Ascending aorta (tissue), 2 donors: ENCODE measurements around the gene GDF15. TPM values are rescaled to one million over a fixed set of nuclear protein-coding genes. Genes with fewer than 3 reads are reported as not detected.

ENCODE experiments used
- DNase-seq, 2 donors: peaks; one replicate each; pipeline ENCODE4 v3.0.0-alpha.2; 2019; ENCODE audit warnings: low spot score in 2 of 2
- H3K27ac ChIP-seq, 2 donors: fragments of 200-600 bp; sonication (generic); one replicate each; pipeline ENCODE4 v1.5.1; 2016 to 2017; ENCODE audit warnings: mild to moderate bottlenecking in 1 of 2
- H3K27me3 ChIP-seq: fragments of 200-600 bp; sonication (generic); one replicate; pipeline ENCODE4 v1.5.1; 2017
- H3K36me3 ChIP-seq, 2 donors: fragments of 200-600 bp; sonication (generic); one replicate each; pipeline ENCODE4 v1.5.1; 2016
- H3K4me1 ChIP-seq, 2 donors: fragments of 200-600 bp; sonication (generic); one replicate each; pipeline ENCODE4 v1.5.1; 2016 to 2017; ENCODE audit warnings: mild to moderate bottlenecking in 1 of 2
- H3K4me3 ChIP-seq, 2 donors: fragments of 200-600 bp; sonication (generic); one replicate each; pipeline ENCODE4 v1.5.1; 2016 to 2017; ENCODE audit warnings: mild to moderate bottlenecking in 1 of 2
- H3K9me3 ChIP-seq, 2 donors: fragments of 200-600 bp; sonication (generic); one replicate each; pipeline ENCODE4 v1.5.1; 2016
- CTCF ChIP-seq, 3 experiments: fragments of 200-600 bp in 2 of 3; fragments of 450-650 bp in 1 of 3; sonication (generic) in 2 of 3; IDR thresholded peaks; one replicate each; pipeline ENCODE4 v1.5.1; 2016 to 2019; ENCODE audit warnings: antibody characterized with exemption in 3 of 3, mild to moderate bottlenecking in 1 of 3, moderate library complexity in 1 of 3
- intact Hi-C: fragments of 100-400 bp; cut with DNase I; formaldehyde crosslinking; loops from one replicate; pipeline ENCODE4 v1.15.1; 2023
- total RNA-seq: library from RNA; depleted of rRNA; stranded (reverse); fragments of >200 nt; gene quantifications from one replicate; pipeline ENCODE4 v1.1.0, GENCODE V29; 2016

GDF15 gene
- total RNA-seq, 1 donor from 2014 or later = 8.5 TPM

GRCh38 chr19:18392417-18392816, 6.5 kb downstream of the GDF15 start:
- DNase-seq = peak in 1 of 2 donors; percentile 72
- intact Hi-C loops = no loop called here
- Histone ChIP-seq H3K27ac (no peak overlapping the region), H3K27me3 (peaks cover 4% of the 10 kb centered on the region), H3K4me3 (no peak overlapping the region), H3K36me3 (no peaks in the 10 kb centered on the region), H3K4me1 (peaks cover 3 to 11% of the 10 kb centered on the region in 2 donors), H3K9me3 (no peaks in the 10 kb centered on the region)
- no peak for TF ChIP-seq CTCF (IDR thresholded peaks at IDR 0.05)

GRCh38 chr19:18392926-18393325, 7.0 kb downstream of the GDF15 start:
- Histone ChIP-seq H3K36me3 (no peaks in the 10 kb centered on the region), H3K27ac (no peak overlapping the region), H3K27me3 (peaks cover 4% of the 10 kb centered on the region), H3K4me3 (no peak overlapping the region), H3K9me3 (no peaks in the 10 kb centered on the region), H3K4me1 (peaks cover 3 to 10% of the 10 kb centered on the region in 2 donors)
- DNase-seq = no peak
- intact Hi-C loops = no loop called here
- no peak for TF ChIP-seq CTCF (IDR thresholded peaks at IDR 0.05)

- Histone ChIP-seq H3K27ac (no peak overlapping the region), H3K27me3 (peaks cover 4% of the 10 kb centered on the region), H3K36me3 (no peaks in the 10 kb centered on the region), H3K4me1 (peaks cover under 1% of the 10 kb centered on the region in 2 donors), H3K4me3 (no peak overlapping the region), H3K9me3 (no peaks in the 10 kb centered on the region)
- intact Hi-C loops = no loop called here
- no peak for DNase-seq
- TF ChIP-seq CTCF (IDR thresholded peaks at IDR 0.05) = no peak
These were observed 7.9 kb downstream of the GDF15 start for GRCh38 chr19:18393836-18394235.

GRCh38 chr19:18396471-18397241, 10.7 kb downstream of the GDF15 start:
- no peaks in the 10 kb centered on the region for H3K9me3 ChIP-seq
- H3K4me1 ChIP-seq = no peaks in the 10 kb centered on the region
- peaks cover 4% of the 10 kb centered on the region for H3K27me3 ChIP-seq
- intact Hi-C loops = no loop called here
- peak overlapping the region in 1 of 2 donors; percentile 40 for H3K4me3 ChIP-seq
- no peak for DNase-seq
- H3K36me3 ChIP-seq = no peaks in the 10 kb centered on the region
- TF ChIP-seq CTCF (IDR thresholded peaks at IDR 0.05) = no peak
- H3K27ac ChIP-seq = no peak overlapping the region

- H3K36me3 ChIP-seq = no peaks in the 10 kb centered on the region
- H3K9me3 ChIP-seq = no peaks in the 10 kb centered on the region
- H3K4me1 ChIP-seq = no peaks in the 10 kb centered on the region
- H3K27ac ChIP-seq = no peak within 1 kb of the TSS
- DNase-seq = peak in 1 of 2 donors; percentile 78
- peak within 1 kb of the TSS in 1 of 2 donors; percentile 40 for H3K4me3 ChIP-seq
- TF ChIP-seq CTCF (IDR thresholded peaks at IDR 0.05) = no peak
- H3K27me3 ChIP-seq = peaks cover 4% of the 10 kb centered on the region
- intact Hi-C loops = no loop called here
These were observed 11.6 kb downstream of the GDF15 start, which contains the start of gene LRRC25 for GRCh38 chr19:18397242-18398202. Gene LRRC25 (minus strand): TSS chr19:18397622. CDS start chr19:18396963, 659 bp downstream.
